ENCODE data around the gene OBI1. TPM values are rescaled to one million over a fixed set of nuclear protein-coding genes. Genes with fewer than 3 reads are reported as not detected.

The OBI1 gene
- total and polyA plus RNA-seq, 9 of the 15 experiments (the other 6 are each of a cell fraction or from before 2014, with no cell fraction given): 8.7 to 18.4 (median 14.2) TPM

DNA sequence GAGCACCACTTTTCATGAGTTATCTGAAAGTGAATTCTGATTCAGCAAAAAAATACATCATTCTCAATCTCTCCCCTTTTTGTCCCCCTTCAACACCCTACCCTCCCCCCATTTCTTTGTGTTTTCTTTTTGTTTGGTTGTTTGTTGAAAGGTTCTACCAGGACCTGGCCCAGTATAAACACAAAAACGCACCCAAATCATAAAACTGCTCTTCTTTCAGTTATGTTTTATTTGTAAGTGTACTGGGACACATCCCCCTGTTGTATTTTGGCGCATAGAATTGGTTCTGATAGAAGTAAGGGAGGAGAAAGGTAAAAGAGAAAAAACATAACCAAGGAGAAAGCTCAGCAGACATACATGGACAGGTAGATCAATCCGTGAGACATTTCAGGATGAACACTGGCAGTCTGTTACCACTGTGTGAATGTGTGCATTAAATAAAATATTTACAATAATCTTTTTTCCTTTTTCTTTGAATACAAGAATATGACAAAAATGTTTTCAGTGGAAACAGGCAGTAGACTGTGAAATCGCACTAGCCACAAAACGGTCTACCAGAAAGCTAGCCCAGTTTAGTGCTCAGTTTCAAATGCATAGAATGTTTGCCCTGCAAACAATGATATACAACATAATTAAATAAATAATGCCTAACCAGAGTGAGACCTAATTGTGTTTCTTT is 59.9 kb downstream of the OBI1 start:
- peaks cover 0 to 16% of the 10 kb centered on the region in 2 experiments; a peak in 3 of 5 replicates for H3K4me1 ChIP-seq (replicated peaks in 1 of 2; ENCODE audit: control insufficient read depth in 2 of 2, insufficient read depth in 2 of 2, low read length in 2 of 2)
- H3K4me3 ChIP-seq: no peak overlapping the region
- FAIRE-seq: no peak
- H4K20me1 ChIP-seq (replicated peaks; ENCODE audit: control insufficient read depth, insufficient read depth, low read length): no peaks in the 10 kb centered on the region
- no peak for ATAC-seq
- H3K36me3 ChIP-seq (ENCODE audit: control insufficient read depth, insufficient read depth, low read length): no peaks in the 10 kb centered on the region
- no peaks in the 10 kb centered on the region for H3K9me3 ChIP-seq (replicated peaks; ENCODE audit: control insufficient read depth, insufficient read depth, low read depth, low read length)
- peaks cover 0 to 1% of the 10 kb centered on the region in 2 experiments; a peak in 1 of 5 replicates for H3K27me3 ChIP-seq (ENCODE audit: control insufficient read depth in 2 of 2, insufficient read depth in 2 of 2, low read length in 2 of 2)
- no peaks in the 10 kb centered on the region for H3K79me2 ChIP-seq (ENCODE audit: control insufficient read depth, insufficient read depth, low read length)
- intact Hi-C loops (cut with micrococcal nuclease): no loop called here
- BruUV-seq (replicated peaks): no TSS peak
- DNase-seq (ENCODE audit: extremely low read depth in 1 of 4, low spot score in 3 of 4): no peak
- in situ Hi-C loops (cut with MboI): no loop called here
- H3K9me1 ChIP-seq (ENCODE audit: control insufficient read depth, insufficient read depth, low read length): no peaks in the 10 kb centered on the region
- H2AFZ ChIP-seq (ENCODE audit: low read depth, low read length): no peak overlapping the region
- no peak overlapping the region for H3K9ac ChIP-seq (ENCODE audit: insufficient read depth in 1 of 2, low read depth in 2 of 2, low read length in 2 of 2)
- 38% methylated on average over 4 of the region's 5 CpGs for WGBS (ENCODE audit: insufficient coverage, low coverage, missing lambda C conversion rate)
- no peak overlapping the region for H3K4me2 ChIP-seq (ENCODE audit: insufficient read depth, low read length)
- H3K27ac ChIP-seq (ENCODE audit: extremely low read depth, low read depth, low read length): no peak overlapping the region
- ChIA-PET CTCF (ENCODE audit: low intra/inter-chr PET ratio) (no interaction called here), POLR2A (no interaction called here)
- TF ChIP-seq ASH1L (IDR thresholded peaks at IDR 0.05; ENCODE audit: borderline replicate concordance, low read depth, partially characterized antibody): no peak
- TF ChIP-seq TAF15 (IDR thresholded peaks at IDR 0.05; ENCODE audit: low read depth, low read length): no peak
- TF ChIP-seq ZNF197 (CRISPR knock-in tag; IDR thresholded peaks at IDR 0.05; ENCODE audit: low read depth): no peak
- no peak for TF ChIP-seq HDAC1 (IDR thresholded peaks at IDR 0.05)
- TF ChIP-seq HDAC8 (tag; IDR thresholded peaks at IDR 0.05): no peak
- TF ChIP-seq, protein P1, sequence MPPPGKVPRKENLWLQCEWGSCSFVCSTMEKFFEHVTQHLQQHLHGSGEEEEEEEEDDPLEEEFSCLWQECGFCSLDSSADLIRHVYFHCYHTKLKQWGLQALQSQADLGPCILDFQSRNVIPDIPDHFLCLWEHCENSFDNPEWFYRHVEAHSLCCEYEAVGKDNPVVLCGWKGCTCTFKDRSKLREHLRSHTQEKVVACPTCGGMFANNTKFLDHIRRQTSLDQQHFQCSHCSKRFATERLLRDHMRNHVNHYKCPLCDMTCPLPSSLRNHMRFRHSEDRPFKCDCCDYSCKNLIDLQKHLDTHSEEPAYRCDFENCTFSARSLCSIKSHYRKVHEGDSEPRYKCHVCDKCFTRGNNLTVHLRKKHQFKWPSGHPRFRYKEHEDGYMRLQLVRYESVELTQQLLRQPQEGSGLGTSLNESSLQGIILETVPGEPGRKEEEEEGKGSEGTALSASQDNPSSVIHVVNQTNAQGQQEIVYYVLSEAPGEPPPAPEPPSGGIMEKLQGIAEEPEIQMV (tag; conservative IDR thresholded peaks at IDR 0.05; ENCODE audit: low read depth): no peak
- no peak for TF ChIP-seq ZNF184 (CRISPR knock-in tag; IDR thresholded peaks at IDR 0.05)

Measured in K562 (cell line).